PC-9 (cell line): ENCODE measurements around the gene TNS1. TPM values are rescaled to one million over a fixed set of nuclear protein-coding genes. Genes with fewer than 3 reads are reported as not detected.

Source experiments
- BruUV-seq: library from RNA; stranded (reverse); fragments of 400-500 nt; replicated peaks from 2 replicates; lab custom pipeline; 2021; lab: Mats Ljungman, UMichigan
- CTCF ChIA-PET: fragments of 300-600 bp; sonication (Branson Sonifier 250); formaldehyde crosslinking; loops from one replicate; lab custom pipeline; 2022; ENCODE audit warnings: antibody characterized with exemption; lab: Charles Lee
- POLR2A ChIA-PET: fragments of 300-600 bp; sonication (Branson Sonifier 250); formaldehyde crosslinking; loops from one replicate; lab custom pipeline; 2022; ENCODE audit warnings: antibody characterized with exemption; ENCODE audit not compliant: unreplicated experiment; lab: Charles Lee
- DNase-seq, 2 experiments: peaks; one replicate each; pipeline versions ENCODE4 v3.0.0 to v3.0.0-alpha.2; 2015 to 2022; ENCODE audit warnings: mixed read lengths in 1 of 2
- H2AFZ ChIP-seq: fragments of 200-600 bp; sonication (generic); 2 replicates; pipeline ENCODE4 v1.8.1; 2017; ENCODE audit warnings: antibody characterized with exemption
- H3F3A ChIP-seq: fragments of 200-600 bp; sonication (generic); 2 replicates; pipeline ENCODE4 v1.8.1; 2017; ENCODE audit warnings: antibody characterized with exemption, mild to moderate bottlenecking, low read depth; ENCODE audit not compliant: insufficient read depth
- H3K27ac ChIP-seq: fragments of 200-600 bp; sonication (generic); 2 replicates; pipeline ENCODE4 v1.6.1; 2016; ENCODE audit warnings: mixed run types
- H3K27me3 ChIP-seq: fragments of 200-600 bp; sonication (generic); 2 replicates; pipeline ENCODE4 v1.6.1; 2016; ENCODE audit warnings: low read depth, mixed run types; ENCODE audit not compliant: insufficient read depth
- H3K36me3 ChIP-seq: fragments of 200-600 bp; sonication (generic); 2 replicates; pipeline ENCODE4 v1.6.1; 2016; ENCODE audit warnings: low read depth, mixed run types
- H3K4me1 ChIP-seq: fragments of 200-600 bp; sonication (generic); replicated peaks from 2 replicates; pipeline ENCODE4 v1.6.1; 2016; ENCODE audit warnings: mixed run types; ENCODE audit not compliant: insufficient read depth
- H3K4me2 ChIP-seq: fragments of 200-600 bp; sonication (generic); 2 replicates; pipeline ENCODE4 v1.6.1; 2017; ENCODE audit warnings: mixed run types
- H3K4me3 ChIP-seq: fragments of 200-600 bp; sonication (generic); 2 replicates; pipeline ENCODE4 v1.6.1; 2016; ENCODE audit warnings: mixed run types
- H3K79me2 ChIP-seq: fragments of 200-600 bp; sonication (generic); 2 replicates; pipeline ENCODE4 v1.6.1; 2017; ENCODE audit warnings: low read depth, mixed run types
- H3K9me2 ChIP-seq: fragments of 200-600 bp; sonication (generic); 2 replicates; pipeline ENCODE4 v1.8.1; 2017; ENCODE audit warnings: mild to moderate bottlenecking; ENCODE audit not compliant: insufficient read depth
- H3K9me3 ChIP-seq: fragments of 200-600 bp; sonication (generic); 2 replicates; pipeline ENCODE4 v1.8.1; 2016; ENCODE audit warnings: low read depth; ENCODE audit not compliant: insufficient read depth
- H4K20me1 ChIP-seq: fragments of 200-600 bp; sonication (generic); 2 replicates; pipeline ENCODE4 v1.8.1; 2017; ENCODE audit not compliant: insufficient read depth
- CTCF ChIP-seq: fragments of 200-600 bp; sonication (generic); conservative IDR thresholded peaks from 2 replicates; pipeline ENCODE4 v1.6.1; 2017; ENCODE audit warnings: mixed run types, antibody characterized with exemption, mild to moderate bottlenecking, moderate library complexity
- EZH2 ChIP-seq: fragments of 200-600 bp; sonication (generic); IDR thresholded peaks from 2 replicates; pipeline ENCODE4 v1.8.0; 2017; ENCODE audit warnings: antibody characterized with exemption, low read depth
- intact Hi-C: fragments of 100-400 bp; cut with micrococcal nuclease; formaldehyde crosslinking; loops from one replicate; pipeline ENCODE4 v1.10.0; 2022; ENCODE audit not compliant: unreplicated experiment
- total RNA-seq: library from RNA; stranded (reverse); gene quantifications from 2 replicates; pipeline ENCODE4 v1.2.3, GENCODE V29; 2021

The TNS1 gene
- total RNA-seq, 1 experiment from 2014 or later, result 5.5 TPM

- no peak overlapping the region for H3K4me3 ChIP-seq
- no peak overlapping the region for H2AFZ ChIP-seq
- ChIA-PET POLR2A (interaction anchor here (0.7 kb wide), 1 partner anchor 608 kb away, joined by 5 read pairs; no protein-coding TSS in a partner anchor), CTCF (interaction anchor here (0.7 kb wide), 1 partner anchor 92 kb away, joined by 7 read pairs; no protein-coding TSS in a partner anchor)
- H3K36me3 ChIP-seq, result no peaks in the 10 kb centered on the region
- no peak for TF ChIP-seq EZH2
- TF ChIP-seq CTCF, result no peak
- peak overlapping the region; percentile 34; the same call in 1 of the 2 replicates for H3K4me2 ChIP-seq
- no peaks in the 10 kb centered on the region for H3K9me3 ChIP-seq
- peaks cover 24% of the 10 kb centered on the region for H3K27me3 ChIP-seq
- intact Hi-C loops, result loop anchor here (2.0 kb wide), 1 partner anchor 18 kb away; no protein-coding TSS in a partner anchor
- no peaks in the 10 kb centered on the region for H3K79me2 ChIP-seq
- H3F3A ChIP-seq, result no peaks in the 10 kb centered on the region
- no peaks in the 10 kb centered on the region for H3K4me1 ChIP-seq
- H3K27ac ChIP-seq, result no peak overlapping the region
- no peak for DNase-seq
- BruUV-seq, result no TSS peak
- H4K20me1 ChIP-seq, result no peaks in the 10 kb centered on the region
- H3K9me2 ChIP-seq, result no peaks in the 10 kb centered on the region
These were observed 24.2 kb downstream of the TNS1 start for GRCh38 chr2:217978536-217979150.

DNA sequence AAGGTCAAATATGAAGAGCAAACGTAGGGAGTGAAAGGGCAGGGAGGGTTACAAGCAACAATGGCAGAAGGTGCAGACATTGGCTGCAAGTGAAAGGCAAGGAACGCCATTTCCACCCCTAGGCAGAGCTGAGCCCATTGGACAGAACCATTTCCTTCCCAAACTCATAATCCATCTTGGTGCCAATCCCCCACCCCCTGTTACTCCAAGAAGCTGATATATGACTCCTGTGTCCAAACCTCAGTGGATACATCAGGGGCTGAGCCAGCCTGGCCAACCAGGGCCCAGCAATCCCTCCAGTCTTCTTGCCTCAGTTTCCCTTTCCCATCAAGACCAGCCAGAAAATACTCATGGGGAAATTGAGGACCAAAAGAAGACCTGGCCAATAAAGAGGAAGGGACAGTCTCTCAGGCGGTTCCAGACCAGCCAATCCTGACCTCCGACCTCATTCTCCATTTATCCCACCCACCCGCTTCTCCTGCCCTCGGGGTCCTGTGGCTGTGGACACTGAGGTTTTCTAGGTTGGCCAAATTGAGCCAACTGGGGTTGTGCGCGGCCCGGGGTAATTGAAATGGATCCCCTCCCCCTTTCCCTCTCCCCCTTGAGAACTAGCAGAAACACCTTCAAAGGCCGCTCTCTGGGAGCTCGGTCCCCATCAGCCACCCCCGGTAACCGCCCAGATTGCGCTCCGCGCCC, 24.8 kb downstream of the TNS1 start:
- H3K9me3 ChIP-seq, result no peaks in the 10 kb centered on the region
- ChIA-PET POLR2A (interaction anchor here (0.7 kb wide), 1 partner anchor 608 kb away, joined by 5 read pairs; no protein-coding TSS in a partner anchor), CTCF (interaction anchor here (0.7 kb wide), 1 partner anchor 92 kb away, joined by 7 read pairs; no protein-coding TSS in a partner anchor)
- no TSS peak for BruUV-seq
- H3K79me2 ChIP-seq, result no peaks in the 10 kb centered on the region
- intact Hi-C loops, result loop anchor here (2.0 kb wide), 1 partner anchor 17 kb away; no protein-coding TSS in a partner anchor
- H3K27ac ChIP-seq, result no peak overlapping the region
- H3K4me3 ChIP-seq, result no peak overlapping the region
- no peaks in the 10 kb centered on the region for H3F3A ChIP-seq
- no peaks in the 10 kb centered on the region for H3K36me3 ChIP-seq
- no peak overlapping the region for H3K4me2 ChIP-seq
- no peaks in the 10 kb centered on the region for H3K4me1 ChIP-seq
- H4K20me1 ChIP-seq, result no peaks in the 10 kb centered on the region
- peaks cover 24% of the 10 kb centered on the region for H3K27me3 ChIP-seq
- no peak overlapping the region for H2AFZ ChIP-seq
- TF ChIP-seq EZH2 (no peak), CTCF (no peak)
- no peak for DNase-seq
- H3K9me2 ChIP-seq, result no peaks in the 10 kb centered on the region

GRCh38 chr2:217976301-217976700, 26.5 kb downstream of the TNS1 start:
- BruUV-seq, result no TSS peak
- CTCF ChIA-PET, result no interaction called here
- H3K9me3 ChIP-seq, result no peaks in the 10 kb centered on the region

More at GRCh38 chr2:217976301-217976700, 26.5 kb downstream of the TNS1 start:
- Histone ChIP-seq H2AFZ (no peak overlapping the region), H3K4me3 (no peak overlapping the region), H3K27me3 (peaks cover 26% of the 10 kb centered on the region), H3K27ac (no peak overlapping the region), H3K9me2 (no peaks in the 10 kb centered on the region), H3F3A (no peaks in the 10 kb centered on the region), H3K4me2 (no peak overlapping the region), H3K79me2 (no peaks in the 10 kb centered on the region), H3K4me1 (no peaks in the 10 kb centered on the region), H3K36me3 (no peaks in the 10 kb centered on the region), H4K20me1 (no peaks in the 10 kb centered on the region)
- intact Hi-C loops, result no loop called here
- DNase-seq, result no peak
- POLR2A ChIA-PET, result no interaction called here
- no peak for TF ChIP-seq CTCF
- no peak for TF ChIP-seq EZH2
